WTC11 (cell line): ENCODE measurements around the gene WNT6. TPM values are rescaled to one million over a fixed set of nuclear protein-coding genes. Genes with fewer than 3 reads are reported as not detected.

Experiments used
- ATAC-seq: fragments of 200-7000 bp; cut with Tn5 transposase; 2 replicates; pipeline ENCODE4 v1.10.0; 2021; ENCODE audit warnings: mild to moderate bottlenecking, moderate library complexity
- CTCF ChIA-PET: fragments of 300-600 bp; sonication (Branson Sonifier 250); formaldehyde crosslinking; loops from one replicate; lab custom pipeline; 2021; ENCODE audit warnings: antibody characterized with exemption; lab: Charles Lee
- POLR2A ChIA-PET: fragments of 350-600 bp; sonication (Branson Sonifier 250); formaldehyde crosslinking; loops from one replicate; lab custom pipeline; 2021; ENCODE audit warnings: antibody characterized with exemption; lab: Charles Lee
- DNase-seq: peaks from one replicate; pipeline ENCODE4 v3.0.0; 2021; ENCODE audit warnings: low spot score
- H3K27ac Mint-ChIP-seq: 2 replicates; pipeline ENCODE4 v1.8.0; 2021; ENCODE audit warnings: mixed read lengths
- H3K27me3 Mint-ChIP-seq: 2 replicates; pipeline ENCODE4 v1.8.0; 2021; ENCODE audit warnings: low read depth, mild to moderate bottlenecking, moderate library complexity, mixed read lengths
- H3K36me3 Mint-ChIP-seq: 2 replicates; pipeline ENCODE4 v1.8.0; 2021; ENCODE audit warnings: mixed read lengths
- H3K4me1 Mint-ChIP-seq: 2 replicates; pipeline ENCODE4 v1.8.0; 2022; ENCODE audit warnings: mixed read lengths
- H3K4me3 Mint-ChIP-seq: 2 replicates; pipeline ENCODE4 v1.8.0; 2021; ENCODE audit warnings: mild to moderate bottlenecking, moderate library complexity, mixed read lengths
- H3K9me3 Mint-ChIP-seq: 2 replicates; pipeline ENCODE4 v1.8.0; 2021; ENCODE audit warnings: mixed read lengths
- ATF2 ChIP-seq: sonication (generic); formaldehyde crosslinking; IDR thresholded peaks from 2 replicates; pipeline ENCODE4 v1.8.1; 2022; ENCODE audit warnings: low read depth, missing genetic modification reagents, borderline replicate concordance
- ATF3 ChIP-seq: sonication (generic); formaldehyde crosslinking; conservative IDR thresholded peaks from 2 replicates; pipeline ENCODE4 v1.8.1; 2022; ENCODE audit warnings: mild to moderate bottlenecking, missing genetic modification reagents
- CBFB ChIP-seq: sonication (generic); formaldehyde crosslinking; IDR thresholded peaks from 2 replicates; pipeline ENCODE4 v1.8.1; 2022; ENCODE audit warnings: mild to moderate bottlenecking, low read depth, missing genetic modification reagents
- EMX1 ChIP-seq: fragments of 250-450 bp; sonication (Bioruptor Pico); IDR thresholded peaks from 2 replicates; pipeline ENCODE4 v1.8.0; 2021; ENCODE audit warnings: mild to moderate bottlenecking
- GRHL2 ChIP-seq: fragments of 250-450 bp; sonication (Bioruptor Pico); IDR thresholded peaks from 2 replicates; pipeline ENCODE4 v1.8.0; 2022; ENCODE audit warnings: mild to moderate bottlenecking, moderate library complexity; ENCODE audit not compliant: insufficient replicate concordance, severe bottlenecking
- HMGXB4 ChIP-seq: sonication (generic); formaldehyde crosslinking; IDR thresholded peaks from 2 replicates; pipeline ENCODE4 v1.8.1; 2023; ENCODE audit warnings: mild to moderate bottlenecking, moderate library complexity, missing genetic modification reagents
- JAZF1 ChIP-seq: fragments of 250-450 bp; sonication (Bioruptor Pico); IDR thresholded peaks from 2 replicates; pipeline ENCODE4 v1.9.0; 2021; ENCODE audit warnings: moderate library complexity, mild to moderate bottlenecking, inconsistent platforms
- NFE2L1 ChIP-seq: sonication (generic); formaldehyde crosslinking; IDR thresholded peaks from 2 replicates; pipeline ENCODE4 v1.8.1; 2023; ENCODE audit warnings: missing genetic modification reagents
- OVOL2 ChIP-seq: fragments of 250-450 bp; sonication (Bioruptor Pico); IDR thresholded peaks from 2 replicates; pipeline ENCODE4 v1.9.0; 2021; ENCODE audit warnings: mild to moderate bottlenecking, borderline replicate concordance
- RORB ChIP-seq: fragments of 250-450 bp; sonication (Bioruptor Pico); IDR thresholded peaks from 2 replicates; pipeline ENCODE4 v1.9.0; 2021; ENCODE audit warnings: mild to moderate bottlenecking
- SP1 ChIP-seq: sonication (generic); formaldehyde crosslinking; conservative IDR thresholded peaks from 2 replicates; pipeline ENCODE4 v1.8.1; 2022; ENCODE audit warnings: missing genetic modification reagents
- TCF7 ChIP-seq: sonication (generic); formaldehyde crosslinking; IDR thresholded peaks from 2 replicates; pipeline ENCODE4 v1.8.0; 2022; ENCODE audit warnings: mild to moderate bottlenecking, low read depth, missing genetic modification reagents, moderate library complexity
- TP53 ChIP-seq: sonication (generic); formaldehyde crosslinking; IDR thresholded peaks from 2 replicates; pipeline ENCODE4 v1.8.1; 2023; ENCODE audit warnings: mild to moderate bottlenecking, missing genetic modification reagents
- ZNF219 ChIP-seq: sonication (generic); formaldehyde crosslinking; IDR thresholded peaks from 2 replicates; pipeline ENCODE4 v1.8.0; 2023; ENCODE audit warnings: missing genetic modification reagents, mild to moderate bottlenecking, borderline replicate concordance
- ZNF232 ChIP-seq: sonication (generic); formaldehyde crosslinking; IDR thresholded peaks from 2 replicates; pipeline ENCODE4 v1.8.0; 2022; ENCODE audit warnings: mild to moderate bottlenecking, missing genetic modification reagents
- ZNF263 ChIP-seq: sonication (generic); formaldehyde crosslinking; IDR thresholded peaks from 2 replicates; pipeline ENCODE4 v1.8.1; 2022; ENCODE audit warnings: low read depth, mild to moderate bottlenecking, moderate library complexity, missing genetic modification reagents
- ZNF423 ChIP-seq: fragments of 250-450 bp; sonication (Bioruptor Pico); IDR thresholded peaks from 2 replicates; pipeline ENCODE4 v2.1.2; 2022; ENCODE audit warnings: mild to moderate bottlenecking, moderate library complexity
- ZNF671 ChIP-seq: fragments of 250-450 bp; sonication (Bioruptor Pico); IDR thresholded peaks from 2 replicates; pipeline ENCODE4 v1.8.0; 2021; ENCODE audit warnings: mild to moderate bottlenecking
- total RNA-seq: library from RNA; stranded (reverse); gene quantifications from 3 replicates; pipeline ENCODE4 v1.2.3, GENCODE V29; 2021
- TF ChIP-seq, protein P1 (sequence below): sonication (generic); formaldehyde crosslinking; IDR thresholded peaks from 2 replicates; pipeline ENCODE4 v1.8.1; 2023; ENCODE audit warnings: mild to moderate bottlenecking, missing genetic modification reagents
- TF ChIP-seq, protein P2 (sequence below): sonication (generic); formaldehyde crosslinking; IDR thresholded peaks from 2 replicates; pipeline ENCODE4 v1.8.0; 2022; ENCODE audit warnings: mild to moderate bottlenecking, missing genetic modification reagents
- TF ChIP-seq, protein P3 (sequence below): fragments of 250-450 bp; sonication (Bioruptor Pico); IDR thresholded peaks from 2 replicates; pipeline ENCODE4 v2.1.2; 2022; ENCODE audit warnings: mild to moderate bottlenecking, moderate library complexity
- TF ChIP-seq, protein P4 (sequence below): fragments of 200-600 bp; IDR thresholded peaks from 2 replicates; pipeline ENCODE4 v1.8.0; 2022; ENCODE audit warnings: antibody characterized with exemption

WNT6 gene
- total RNA-seq, 1 experiment from 2014 or later, result not detected

GRCh38 chr2:218897394-218898108 lies 37.9 kb downstream of the WNT6 start:
- peaks cover 99% of the 10 kb centered on the region for H3K27me3 Mint-ChIP-seq
- ATAC-seq, result no peak
- H3K9me3 Mint-ChIP-seq, result no peaks in the 10 kb centered on the region
- no peaks in the 10 kb centered on the region for H3K36me3 Mint-ChIP-seq
- DNase-seq, result no peak
- H3K27ac Mint-ChIP-seq, result no peak overlapping the region
- no peak overlapping the region; the same call in 1 of the 2 replicates for H3K4me3 Mint-ChIP-seq
- CTCF ChIA-PET, result interaction anchor here (0.6 to 9.5 kb wide), 41 partner anchors 9 to 625 kb away, joined by 3 to 422 read pairs (median 6); partner anchors contain the start of genes CDK5R2, FEV, TTLL4 and WNT10A
- TF ChIP-seq ATF2, result no peak
- TF ChIP-seq, protein P1, sequence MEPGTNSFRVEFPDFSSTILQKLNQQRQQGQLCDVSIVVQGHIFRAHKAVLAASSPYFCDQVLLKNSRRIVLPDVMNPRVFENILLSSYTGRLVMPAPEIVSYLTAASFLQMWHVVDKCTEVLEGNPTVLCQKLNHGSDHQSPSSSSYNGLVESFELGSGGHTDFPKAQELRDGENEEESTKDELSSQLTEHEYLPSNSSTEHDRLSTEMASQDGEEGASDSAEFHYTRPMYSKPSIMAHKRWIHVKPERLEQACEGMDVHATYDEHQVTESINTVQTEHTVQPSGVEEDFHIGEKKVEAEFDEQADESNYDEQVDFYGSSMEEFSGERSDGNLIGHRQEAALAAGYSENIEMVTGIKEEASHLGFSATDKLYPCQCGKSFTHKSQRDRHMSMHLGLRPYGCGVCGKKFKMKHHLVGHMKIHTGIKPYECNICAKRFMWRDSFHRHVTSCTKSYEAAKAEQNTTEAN (CRISPR knock-in tag), result 0 out of 2 replicates have a peak, but pooled peaks have one; percentile 16
- H3K4me1 Mint-ChIP-seq, result peaks cover 24% of the 10 kb centered on the region
- POLR2A ChIA-PET, result interaction anchor here (0.6 to 0.8 kb wide), 4 partner anchors 14 to 491 kb away, joined by 3 to 4 read pairs (median 3); no protein-coding TSS in a partner anchor

- DNase-seq (peak; percentile 94), ATAC-seq (peak; percentile 72)
- POLR2A ChIA-PET, result interaction anchor here (0.6 to 0.8 kb wide), 4 partner anchors 15 to 380 kb away, joined by 3 to 4 read pairs (median 3); partner anchors contain the start of gene WNT6
- Mint-ChIP-seq H3K4me3 (peak overlapping the region; percentile 49), H3K4me1 (peaks cover 24% of the 10 kb centered on the region), H3K36me3 (no peaks in the 10 kb centered on the region), H3K27ac (no peak overlapping the region), H3K9me3 (no peaks in the 10 kb centered on the region), H3K27me3 (peaks cover 99% of the 10 kb centered on the region)
- CTCF ChIA-PET, result interaction anchor here (0.5 to 9.5 kb wide), 41 partner anchors 8 to 626 kb away, joined by 3 to 422 read pairs (median 6); partner anchors contain the start of genes CDK5R2, FEV, TTLL4 and WNT10A
- no peak for TF ChIP-seq CBFB
- no peak for TF ChIP-seq ATF3 (CRISPR knock-in tag)
- no peak for TF ChIP-seq GRHL2 (CRISPR knock-in tag)
- TF ChIP-seq ZNF263 (CRISPR knock-in tag), result no peak
- TF ChIP-seq, protein P1 (CRISPR knock-in tag), result 0 out of 2 replicates have a peak, but pooled peaks have one; percentile 24
- TF ChIP-seq JAZF1 (CRISPR knock-in tag), result no peak
- TF ChIP-seq ZNF219 (CRISPR knock-in tag), result no peak
- TF ChIP-seq NFE2L1 (CRISPR knock-in tag), result peak; percentile 49; the same call in 1 of the 2 replicates
- TF ChIP-seq, protein P2, sequence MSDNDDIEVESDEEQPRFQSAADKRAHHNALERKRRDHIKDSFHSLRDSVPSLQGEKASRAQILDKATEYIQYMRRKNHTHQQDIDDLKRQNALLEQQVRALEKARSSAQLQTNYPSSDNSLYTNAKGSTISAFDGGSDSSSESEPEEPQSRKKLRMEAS (CRISPR knock-in tag), result peak; percentile 97
- TF ChIP-seq RORB, result no peak
- no peak for TF ChIP-seq TCF7 (CRISPR knock-in tag)
- TF ChIP-seq, protein P3, sequence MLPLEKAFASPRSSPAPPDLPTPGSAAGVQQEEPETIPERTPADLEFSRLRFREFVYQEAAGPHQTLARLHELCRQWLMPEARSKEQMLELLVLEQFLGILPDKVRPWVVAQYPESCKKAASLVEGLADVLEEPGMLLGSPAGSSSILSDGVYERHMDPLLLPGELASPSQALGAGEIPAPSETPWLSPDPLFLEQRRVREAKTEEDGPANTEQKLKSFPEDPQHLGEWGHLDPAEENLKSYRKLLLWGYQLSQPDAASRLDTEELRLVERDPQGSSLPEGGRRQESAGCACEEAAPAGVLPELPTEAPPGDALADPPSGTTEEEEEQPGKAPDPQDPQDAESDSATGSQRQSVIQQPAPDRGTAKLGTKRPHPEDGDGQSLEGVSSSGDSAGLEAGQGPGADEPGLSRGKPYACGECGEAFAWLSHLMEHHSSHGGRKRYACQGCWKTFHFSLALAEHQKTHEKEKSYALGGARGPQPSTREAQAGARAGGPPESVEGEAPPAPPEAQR (CRISPR knock-in tag), result no peak
- no peak for TF ChIP-seq ZNF671 (CRISPR knock-in tag)
- TF ChIP-seq, protein P4, sequence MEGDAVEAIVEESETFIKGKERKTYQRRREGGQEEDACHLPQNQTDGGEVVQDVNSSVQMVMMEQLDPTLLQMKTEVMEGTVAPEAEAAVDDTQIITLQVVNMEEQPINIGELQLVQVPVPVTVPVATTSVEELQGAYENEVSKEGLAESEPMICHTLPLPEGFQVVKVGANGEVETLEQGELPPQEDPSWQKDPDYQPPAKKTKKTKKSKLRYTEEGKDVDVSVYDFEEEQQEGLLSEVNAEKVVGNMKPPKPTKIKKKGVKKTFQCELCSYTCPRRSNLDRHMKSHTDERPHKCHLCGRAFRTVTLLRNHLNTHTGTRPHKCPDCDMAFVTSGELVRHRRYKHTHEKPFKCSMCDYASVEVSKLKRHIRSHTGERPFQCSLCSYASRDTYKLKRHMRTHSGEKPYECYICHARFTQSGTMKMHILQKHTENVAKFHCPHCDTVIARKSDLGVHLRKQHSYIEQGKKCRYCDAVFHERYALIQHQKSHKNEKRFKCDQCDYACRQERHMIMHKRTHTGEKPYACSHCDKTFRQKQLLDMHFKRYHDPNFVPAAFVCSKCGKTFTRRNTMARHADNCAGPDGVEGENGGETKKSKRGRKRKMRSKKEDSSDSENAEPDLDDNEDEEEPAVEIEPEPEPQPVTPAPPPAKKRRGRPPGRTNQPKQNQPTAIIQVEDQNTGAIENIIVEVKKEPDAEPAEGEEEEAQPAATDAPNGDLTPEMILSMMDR, result peak; percentile 98
- TF ChIP-seq ZNF232 (CRISPR knock-in tag), result no peak
- no peak; the same call in 1 of the 2 replicates for TF ChIP-seq ZNF423 (CRISPR knock-in tag)
- TF ChIP-seq HMGXB4 (CRISPR knock-in tag), result 0 out of 2 replicates have a peak, but pooled peaks have one; percentile 46
- no peak for TF ChIP-seq OVOL2 (CRISPR knock-in tag)
- TF ChIP-seq TP53, result peak; percentile 80
- TF ChIP-seq EMX1 (CRISPR knock-in tag), result no peak
- TF ChIP-seq SP1 (CRISPR knock-in tag), result 0 out of 2 replicates have a peak, but pooled peaks have one; percentile 32
Measured at GRCh38 chr2:218898109-218898878, 38.7 kb downstream of the WNT6 start.
